HL-60 (cell line): ENCODE data around the gene NFKBIB.

ENCODE experiments used
- DNase-seq, 2 experiments: peaks; one replicate each; pipeline ENCODE4 v3.0.0-alpha.2; 2010 to 2020; ENCODE audit warnings: low read depth in 1 of 2, low spot score in 1 of 2
- H3K27ac ChIP-seq: fragments of 250-450 bp; sonication (Bioruptor Pico); replicated peaks from 2 replicates; pipeline ENCODE4 v1.5.1; 2020; ENCODE audit warnings: mild to moderate bottlenecking, moderate library complexity
- H3K27me3 ChIP-seq: fragments of 250-450 bp; sonication (Bioruptor Pico); 2 replicates; pipeline ENCODE4 v1.5.1; 2021; ENCODE audit warnings: mild to moderate bottlenecking, moderate library complexity; ENCODE audit not compliant: insufficient read depth, poor library complexity, severe bottlenecking
- H3K4me3 ChIP-seq: replicated peaks from 2 replicates; pipeline ENCODE4 v1.5.1; 2011; ENCODE audit warnings: mild to moderate bottlenecking, control low read depth, low read length; ENCODE audit not compliant: insufficient read depth
- GABPA ChIP-seq: IDR thresholded peaks from 2 replicates; pipeline ENCODE4 v1.6.1; 2012; ENCODE audit warnings: low read depth
- POLR2AphosphoS5 ChIP-seq: IDR thresholded peaks from 2 replicates; pipeline ENCODE4 v1.6.1; 2012; ENCODE audit warnings: low read depth
- SPI1 ChIP-seq: IDR thresholded peaks from 2 replicates; pipeline ENCODE4 v1.6.1; 2012; ENCODE audit warnings: low read depth, mild to moderate bottlenecking, borderline replicate concordance
- TF ChIP-seq, protein P1 (sequence below): IDR thresholded peaks from 2 replicates; pipeline ENCODE4 v1.6.1; 2012; ENCODE audit warnings: low read depth; ENCODE audit not compliant: insufficient replicate concordance
- TF ChIP-seq, protein P2 (sequence below): IDR thresholded peaks from one replicate; pipeline ENCODE4 v1.5.1; 2011; ENCODE audit warnings: low read length, control low read depth, inconsistent platforms; ENCODE audit not compliant: insufficient read depth

The NFKBIB gene

DNA sequence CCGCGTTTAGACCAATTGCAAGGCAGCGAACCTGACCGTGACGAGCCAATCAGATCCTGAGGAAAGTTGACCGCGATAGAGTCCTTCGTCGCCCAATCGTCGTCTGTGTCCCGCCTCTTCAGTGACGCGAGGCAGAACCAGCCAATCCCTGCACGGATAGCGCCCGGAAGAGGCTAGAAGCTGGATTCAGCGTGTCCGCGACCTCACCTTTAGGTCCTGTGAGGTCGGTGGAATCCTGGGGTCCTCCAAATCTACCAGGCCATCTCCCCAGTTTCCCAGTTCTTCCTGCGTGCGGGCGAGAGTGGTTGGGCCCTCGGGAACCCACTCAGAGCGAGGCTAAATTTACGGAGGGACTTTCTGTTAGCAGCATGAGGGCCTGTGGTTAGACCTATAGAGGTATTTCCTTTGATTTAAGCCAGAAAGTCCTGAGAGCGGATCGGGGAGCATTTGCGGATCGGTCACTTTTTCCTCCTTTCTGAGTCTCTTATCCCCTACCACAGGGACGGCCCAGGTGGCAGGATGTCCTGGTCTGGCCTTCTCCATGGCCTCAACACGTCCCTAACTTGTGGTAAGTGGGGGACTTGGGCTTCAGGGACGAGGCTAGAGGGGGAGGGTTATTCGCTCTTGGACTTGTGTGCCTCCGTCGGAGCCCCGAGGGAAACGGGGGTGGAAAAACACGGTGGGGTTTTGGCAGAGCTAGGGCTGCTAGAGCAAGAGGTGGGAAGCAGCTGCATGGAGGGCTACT is 31.2 kb downstream of the NFKBIB start, which contains the start of gene MRPS12:
Gene MRPS12, plus strand, starts transcription at position 169 of the 745 bp plus-strand sequence. Its CDS starts 351 bp downstream, at position 520.
- peak within 1 kb of the TSS; percentile 68 for H3K4me3 ChIP-seq
- H3K27ac ChIP-seq, result peak within 1 kb of the TSS; percentile 95
- peak; percentile 99 to 100 for DNase-seq
- TF ChIP-seq POLR2AphosphoS5 (peak; percentile 84), SPI1 (no peak), GABPA (peak; percentile 53; the same call in 1 of the 2 replicates)
- TF ChIP-seq, protein P1, sequence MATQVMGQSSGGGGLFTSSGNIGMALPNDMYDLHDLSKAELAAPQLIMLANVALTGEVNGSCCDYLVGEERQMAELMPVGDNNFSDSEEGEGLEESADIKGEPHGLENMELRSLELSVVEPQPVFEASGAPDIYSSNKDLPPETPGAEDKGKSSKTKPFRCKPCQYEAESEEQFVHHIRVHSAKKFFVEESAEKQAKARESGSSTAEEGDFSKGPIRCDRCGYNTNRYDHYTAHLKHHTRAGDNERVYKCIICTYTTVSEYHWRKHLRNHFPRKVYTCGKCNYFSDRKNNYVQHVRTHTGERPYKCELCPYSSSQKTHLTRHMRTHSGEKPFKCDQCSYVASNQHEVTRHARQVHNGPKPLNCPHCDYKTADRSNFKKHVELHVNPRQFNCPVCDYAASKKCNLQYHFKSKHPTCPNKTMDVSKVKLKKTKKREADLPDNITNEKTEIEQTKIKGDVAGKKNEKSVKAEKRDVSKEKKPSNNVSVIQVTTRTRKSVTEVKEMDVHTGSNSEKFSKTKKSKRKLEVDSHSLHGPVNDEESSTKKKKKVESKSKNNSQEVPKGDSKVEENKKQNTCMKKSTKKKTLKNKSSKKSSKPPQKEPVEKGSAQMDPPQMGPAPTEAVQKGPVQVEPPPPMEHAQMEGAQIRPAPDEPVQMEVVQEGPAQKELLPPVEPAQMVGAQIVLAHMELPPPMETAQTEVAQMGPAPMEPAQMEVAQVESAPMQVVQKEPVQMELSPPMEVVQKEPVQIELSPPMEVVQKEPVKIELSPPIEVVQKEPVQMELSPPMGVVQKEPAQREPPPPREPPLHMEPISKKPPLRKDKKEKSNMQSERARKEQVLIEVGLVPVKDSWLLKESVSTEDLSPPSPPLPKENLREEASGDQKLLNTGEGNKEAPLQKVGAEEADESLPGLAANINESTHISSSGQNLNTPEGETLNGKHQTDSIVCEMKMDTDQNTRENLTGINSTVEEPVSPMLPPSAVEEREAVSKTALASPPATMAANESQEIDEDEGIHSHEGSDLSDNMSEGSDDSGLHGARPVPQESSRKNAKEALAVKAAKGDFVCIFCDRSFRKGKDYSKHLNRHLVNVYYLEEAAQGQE, result no peak
- TF ChIP-seq, protein P2, sequence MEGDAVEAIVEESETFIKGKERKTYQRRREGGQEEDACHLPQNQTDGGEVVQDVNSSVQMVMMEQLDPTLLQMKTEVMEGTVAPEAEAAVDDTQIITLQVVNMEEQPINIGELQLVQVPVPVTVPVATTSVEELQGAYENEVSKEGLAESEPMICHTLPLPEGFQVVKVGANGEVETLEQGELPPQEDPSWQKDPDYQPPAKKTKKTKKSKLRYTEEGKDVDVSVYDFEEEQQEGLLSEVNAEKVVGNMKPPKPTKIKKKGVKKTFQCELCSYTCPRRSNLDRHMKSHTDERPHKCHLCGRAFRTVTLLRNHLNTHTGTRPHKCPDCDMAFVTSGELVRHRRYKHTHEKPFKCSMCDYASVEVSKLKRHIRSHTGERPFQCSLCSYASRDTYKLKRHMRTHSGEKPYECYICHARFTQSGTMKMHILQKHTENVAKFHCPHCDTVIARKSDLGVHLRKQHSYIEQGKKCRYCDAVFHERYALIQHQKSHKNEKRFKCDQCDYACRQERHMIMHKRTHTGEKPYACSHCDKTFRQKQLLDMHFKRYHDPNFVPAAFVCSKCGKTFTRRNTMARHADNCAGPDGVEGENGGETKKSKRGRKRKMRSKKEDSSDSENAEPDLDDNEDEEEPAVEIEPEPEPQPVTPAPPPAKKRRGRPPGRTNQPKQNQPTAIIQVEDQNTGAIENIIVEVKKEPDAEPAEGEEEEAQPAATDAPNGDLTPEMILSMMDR, result no peak
- H3K27me3 ChIP-seq, result no peaks in the 10 kb centered on the region

DNA sequence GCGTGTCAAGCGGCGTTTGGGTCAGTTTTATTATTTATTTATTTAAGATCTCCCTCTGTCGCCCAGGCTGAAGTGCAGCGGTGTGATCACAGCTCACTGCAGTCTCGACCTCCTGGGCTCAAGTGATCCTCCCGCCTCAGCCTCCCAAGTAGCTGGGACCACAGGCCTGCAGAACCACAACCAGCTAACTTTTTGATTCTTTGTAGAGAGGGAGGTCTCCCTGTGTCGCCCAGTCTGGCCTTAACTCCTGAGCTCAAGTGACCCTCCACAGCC is 31.7 kb downstream of the NFKBIB start:
- H3K27ac ChIP-seq, result peak overlapping the region; percentile 95

DNA sequence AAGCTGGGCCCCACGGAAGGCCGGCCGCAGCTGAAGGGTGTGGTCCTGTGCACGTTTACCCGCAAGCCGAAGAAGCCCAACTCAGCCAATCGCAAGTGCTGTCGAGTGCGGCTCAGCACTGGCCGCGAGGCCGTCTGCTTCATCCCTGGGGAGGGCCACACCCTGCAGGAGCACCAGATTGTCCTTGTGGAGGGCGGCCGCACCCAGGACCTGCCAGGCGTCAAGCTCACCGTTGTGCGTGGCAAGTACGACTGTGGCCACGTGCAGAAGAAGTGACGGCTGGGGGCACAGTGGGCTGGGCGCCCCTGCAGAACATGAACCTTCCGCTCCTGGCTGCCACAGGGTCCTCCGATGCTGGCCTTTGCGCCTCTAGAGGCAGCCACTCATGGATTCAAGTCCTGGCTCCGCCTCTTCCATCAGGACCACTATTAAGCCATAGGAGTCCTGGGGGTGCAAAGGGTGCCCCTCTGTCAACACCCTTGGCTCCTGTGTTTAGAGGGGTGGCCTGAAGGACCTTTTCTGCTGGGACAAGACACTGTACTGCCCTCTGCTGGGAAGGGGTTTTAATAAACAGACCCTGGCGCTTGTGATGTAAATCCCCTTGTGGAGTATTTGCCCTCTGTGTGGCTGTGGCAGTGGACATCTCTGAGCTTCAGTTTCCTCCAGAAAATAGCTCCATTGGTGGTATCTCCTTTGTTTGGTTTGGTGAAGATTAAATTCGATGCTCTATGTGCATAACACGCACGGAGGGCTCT is 32.8 kb downstream of the NFKBIB start:
- Histone ChIP-seq H3K4me3 (no peak overlapping the region), H3K27me3 (no peaks in the 10 kb centered on the region), H3K27ac (no peak overlapping the region)
- TF ChIP-seq SPI1 (no peak), POLR2AphosphoS5 (no peak), GABPA (no peak)
- TF ChIP-seq, protein P1, result no peak
- TF ChIP-seq, protein P2, result no peak
- DNase-seq, result peak in 1 of 2 experiments; percentile 45

More for the DNA sequence above, 31.7 kb downstream of the NFKBIB start:
- no peak for TF ChIP-seq GABPA
- no peak for TF ChIP-seq SPI1
- TF ChIP-seq POLR2AphosphoS5, result no peak
- TF ChIP-seq, protein P1, result no peak
- TF ChIP-seq, protein P2, result no peak
- H3K27me3 ChIP-seq, result no peaks in the 10 kb centered on the region
- DNase-seq, result no peak
- peak overlapping the region; percentile 68 for H3K4me3 ChIP-seq
